GM18519 (cell line): ENCODE results near the gene PKNOX2.

Experiments used
- ATAC-seq: cut with Tn5 transposase; IDR thresholded peaks from one replicate; pipeline ENCODE4 v1.9.1; 2021; ENCODE audit warnings: mild to moderate bottlenecking, moderate library complexity; ENCODE audit not compliant: unreplicated experiment, low FRiP score

PKNOX2 gene

DNA sequence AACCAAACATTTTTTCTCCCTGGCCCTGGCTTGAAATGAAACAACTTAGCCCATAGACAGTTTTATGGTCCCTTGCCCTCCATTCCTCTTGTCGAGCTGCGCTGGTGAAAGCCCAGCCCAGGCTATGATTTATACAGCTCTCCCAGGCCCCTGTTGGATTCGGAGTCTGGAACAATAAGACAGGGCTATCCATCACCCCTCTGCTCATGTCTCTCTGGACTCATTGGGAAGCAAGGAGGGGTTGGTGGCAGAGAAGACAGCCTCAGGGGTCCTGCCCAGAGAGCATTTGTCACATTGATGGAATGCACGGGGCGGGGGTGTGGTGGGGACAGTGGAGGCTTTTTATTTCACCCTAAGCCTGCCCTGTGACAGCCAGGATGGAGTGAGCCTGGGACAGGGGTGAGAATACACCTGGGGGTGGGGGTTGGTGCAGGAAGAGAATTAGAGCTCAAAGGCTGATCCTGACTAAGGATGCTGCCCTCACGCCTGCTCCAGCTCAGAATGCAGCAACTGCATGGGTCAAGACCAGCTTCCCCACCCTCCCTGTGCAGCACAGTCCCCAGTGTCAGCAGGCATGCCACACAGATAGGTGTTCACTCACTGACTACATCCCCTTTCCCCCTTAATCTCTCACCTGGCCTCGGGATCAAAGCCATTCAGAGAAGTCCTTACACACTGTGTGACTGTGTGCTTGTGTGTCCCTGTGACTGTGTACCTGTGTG, 10.0 kb upstream of the PKNOX2 start:
- ATAC-seq, result no peak

DNA sequence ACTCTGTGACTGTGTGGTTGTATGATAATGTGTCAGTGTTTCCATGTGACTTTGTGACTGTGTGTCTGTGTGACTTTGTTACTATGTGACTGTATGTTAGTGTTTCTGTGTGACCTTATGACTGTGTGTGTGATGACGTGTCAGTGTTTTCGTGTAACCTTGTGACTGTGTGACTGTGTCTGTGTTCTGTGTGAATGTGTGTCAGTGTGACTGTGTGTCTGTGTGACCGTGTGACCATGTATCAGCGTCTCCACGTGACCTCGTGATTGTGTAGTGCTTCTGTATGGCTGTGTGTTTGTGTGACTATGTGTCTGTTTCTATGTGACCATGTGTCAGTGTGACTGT, 9.5 kb upstream of the PKNOX2 start:
- ATAC-seq, result no peak

DNA sequence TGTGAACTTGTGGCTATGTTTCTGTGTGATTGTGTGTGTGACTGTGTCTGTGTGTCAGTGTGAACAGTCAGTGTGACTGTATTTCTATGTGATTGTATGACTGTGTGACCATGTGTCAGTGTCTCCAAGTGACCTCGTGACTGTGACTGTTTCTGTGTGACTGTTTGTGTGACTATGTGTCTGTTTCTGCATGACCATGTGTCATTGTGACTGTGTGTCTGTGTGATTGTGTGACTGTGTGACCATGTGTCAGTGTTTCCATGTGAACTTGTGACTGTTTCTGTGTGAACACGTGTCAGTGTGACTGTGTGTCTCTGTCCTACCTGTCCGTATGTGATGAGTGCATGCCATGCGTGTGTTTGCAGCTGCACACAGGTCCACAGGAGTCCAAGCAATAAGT, 8.8 kb upstream of the PKNOX2 start:
- ATAC-seq, result no peak

DNA sequence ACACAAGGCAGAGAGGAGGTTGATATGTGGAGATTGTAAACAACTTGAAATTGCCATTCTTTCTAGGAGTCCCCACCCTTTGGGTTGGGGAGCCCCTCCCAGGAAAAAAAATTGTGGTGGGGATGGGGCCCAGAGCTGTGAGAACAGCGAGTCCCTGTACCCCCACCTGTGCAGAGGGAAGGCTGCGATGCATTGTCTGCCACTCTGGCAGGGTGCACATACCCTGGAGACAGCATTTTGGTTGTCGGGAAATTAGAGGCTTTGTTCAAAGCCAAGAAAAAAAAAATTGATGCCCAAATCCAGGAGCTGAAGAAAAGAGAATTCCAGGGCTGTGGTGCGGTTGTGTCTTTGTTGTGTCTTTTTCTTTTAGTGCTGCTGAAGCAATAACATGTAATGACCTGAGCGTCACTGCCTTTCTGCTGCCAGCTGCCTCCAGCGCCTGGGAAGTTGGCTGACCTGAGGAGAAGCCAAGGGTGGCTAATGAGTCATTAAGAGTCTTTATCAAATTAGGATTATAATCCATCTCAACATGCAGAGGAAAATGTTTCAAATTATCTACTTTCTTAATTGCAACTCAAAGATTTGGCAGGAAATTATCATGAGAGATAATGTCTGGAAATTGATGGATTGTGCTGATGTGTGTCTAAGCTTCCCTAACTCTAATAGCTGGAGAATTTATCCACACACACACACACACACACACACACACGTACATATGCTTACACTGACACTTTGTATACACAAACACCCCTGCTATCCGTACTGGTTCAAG, 8.0 kb upstream of the PKNOX2 start:
- ATAC-seq, result no peak

DNA sequence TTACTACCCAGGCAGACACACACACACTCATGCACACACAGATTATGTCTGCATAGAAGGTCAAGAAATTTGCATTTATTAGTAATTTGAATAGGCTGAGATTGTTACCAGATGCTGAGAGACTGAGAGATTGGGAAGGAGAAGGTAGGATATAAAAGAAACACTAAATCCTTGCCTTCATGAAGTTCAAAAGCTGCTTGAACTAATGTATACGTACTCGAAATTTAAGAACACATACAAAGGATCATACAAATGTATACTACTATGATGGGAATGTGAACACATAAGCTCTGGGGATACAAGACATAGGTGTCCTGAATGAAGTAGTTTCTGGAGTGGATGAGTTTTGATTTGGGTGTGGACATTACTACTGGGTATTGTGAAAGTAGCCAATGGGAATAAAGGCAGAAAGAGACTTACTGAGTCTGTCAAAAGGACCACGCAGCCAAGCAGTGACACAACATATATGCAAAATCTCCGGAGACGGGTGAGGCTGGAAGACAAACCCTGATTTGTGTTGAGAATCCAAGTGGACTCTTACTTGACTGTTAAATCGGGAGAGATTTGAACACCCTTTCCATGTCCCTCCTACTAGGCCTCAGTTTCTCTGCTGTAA, 7.3 kb upstream of the PKNOX2 start:
- ATAC-seq, result no peak

DNA sequence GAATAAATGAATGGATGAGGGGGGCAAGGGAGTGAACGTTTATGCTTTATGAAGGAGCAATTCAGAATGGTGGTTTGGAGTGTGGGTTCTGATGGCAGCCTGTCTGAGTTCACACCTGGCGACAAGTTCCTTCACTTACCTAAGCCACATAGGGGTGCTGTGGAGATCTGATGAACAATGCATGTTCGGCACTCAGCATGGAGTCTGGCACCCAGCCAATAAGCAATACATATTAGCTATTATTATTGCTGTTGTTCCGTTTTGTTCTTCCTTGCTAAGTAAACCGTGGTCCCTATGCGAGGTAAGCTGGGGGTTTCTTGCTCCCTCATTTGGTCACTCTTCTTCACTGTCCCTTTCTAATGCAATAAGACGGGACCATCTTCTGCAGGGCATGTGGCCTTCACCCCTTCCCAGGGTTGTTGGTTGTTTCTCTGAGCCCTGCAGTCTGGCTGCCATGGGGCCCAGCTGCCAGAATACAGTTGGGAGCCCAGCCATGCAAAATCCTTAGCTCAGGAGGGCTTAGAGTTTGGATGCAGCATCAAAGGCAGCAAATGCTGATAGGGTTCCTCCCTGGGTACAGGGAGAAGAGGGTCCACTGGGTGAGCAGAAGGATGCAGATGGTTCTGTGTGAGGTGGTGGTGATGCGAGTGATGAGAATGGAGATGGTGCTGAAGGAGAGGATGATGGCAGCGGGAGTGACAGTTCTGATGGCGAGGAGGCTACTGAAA, 6.4 kb upstream of the PKNOX2 start:
- no peak for ATAC-seq

DNA sequence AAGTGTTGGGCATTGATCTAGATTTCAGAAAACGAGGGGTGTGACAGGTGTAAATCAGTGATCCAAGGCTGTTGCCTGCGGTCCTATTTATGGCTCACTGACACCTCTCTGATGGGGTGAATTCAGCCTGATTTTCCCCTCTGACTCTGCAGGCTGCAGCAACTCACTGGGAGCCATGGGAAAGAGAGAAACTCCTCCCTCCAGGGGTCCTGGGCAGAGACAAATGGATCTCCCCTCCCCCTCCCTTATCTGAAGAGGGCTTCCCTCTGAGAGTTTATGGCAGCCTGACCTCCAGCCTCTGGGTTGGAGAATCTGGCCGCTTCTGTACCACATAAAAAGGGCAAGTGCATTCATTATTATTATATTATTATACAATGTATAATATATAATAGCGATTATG, 1.8 kb upstream of the PKNOX2 start:
- no peak for ATAC-seq

DNA sequence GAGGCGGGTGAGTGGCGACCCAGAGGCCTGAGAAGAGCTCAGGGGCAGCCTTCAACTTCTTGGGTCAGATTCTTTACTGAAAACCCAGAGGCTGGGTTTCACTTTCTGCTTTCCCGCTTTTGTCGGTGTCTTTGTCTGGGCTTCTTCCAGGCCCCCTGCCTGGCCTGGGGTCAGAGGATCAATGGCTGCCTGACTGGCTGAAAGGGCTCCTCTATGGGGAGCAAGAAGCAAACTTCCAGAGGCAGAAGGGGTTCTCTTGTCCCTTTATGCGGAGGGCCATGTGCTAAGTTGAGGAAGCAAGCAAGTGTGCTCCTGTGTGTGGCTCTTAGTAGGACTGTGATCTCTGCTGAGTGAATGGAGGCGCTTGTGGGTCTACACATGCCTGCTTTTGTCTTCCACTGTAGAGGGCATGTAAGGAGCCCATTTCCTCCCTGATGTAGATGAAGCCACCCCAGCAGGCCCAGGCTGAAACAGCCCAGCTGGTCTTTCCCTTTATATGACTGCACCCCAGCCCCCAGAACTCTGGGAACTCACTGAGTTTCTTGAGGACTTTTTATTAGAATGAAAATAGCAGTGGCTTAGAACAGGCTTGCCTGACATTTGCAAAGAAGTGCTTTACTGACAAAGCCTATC, 1.0 kb upstream of the PKNOX2 start:
- no peak for ATAC-seq

DNA sequence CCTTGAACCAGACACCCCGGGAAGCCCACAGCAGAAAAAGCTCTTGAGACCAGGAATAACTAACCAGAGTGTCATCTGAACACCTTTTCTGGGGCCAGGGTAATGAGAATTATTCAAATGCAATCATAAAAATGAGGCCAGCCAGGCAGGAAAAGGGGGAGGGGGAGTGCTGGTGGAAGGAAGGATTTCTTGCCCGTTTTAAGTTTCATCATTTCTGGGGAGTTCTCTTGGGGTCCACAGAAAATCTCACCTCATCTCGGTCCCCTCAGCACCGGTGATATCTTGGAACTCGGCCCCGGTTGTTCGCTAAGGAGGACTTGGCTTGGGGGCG, 495 bp upstream of the PKNOX2 start:
- no peak for ATAC-seq

DNA sequence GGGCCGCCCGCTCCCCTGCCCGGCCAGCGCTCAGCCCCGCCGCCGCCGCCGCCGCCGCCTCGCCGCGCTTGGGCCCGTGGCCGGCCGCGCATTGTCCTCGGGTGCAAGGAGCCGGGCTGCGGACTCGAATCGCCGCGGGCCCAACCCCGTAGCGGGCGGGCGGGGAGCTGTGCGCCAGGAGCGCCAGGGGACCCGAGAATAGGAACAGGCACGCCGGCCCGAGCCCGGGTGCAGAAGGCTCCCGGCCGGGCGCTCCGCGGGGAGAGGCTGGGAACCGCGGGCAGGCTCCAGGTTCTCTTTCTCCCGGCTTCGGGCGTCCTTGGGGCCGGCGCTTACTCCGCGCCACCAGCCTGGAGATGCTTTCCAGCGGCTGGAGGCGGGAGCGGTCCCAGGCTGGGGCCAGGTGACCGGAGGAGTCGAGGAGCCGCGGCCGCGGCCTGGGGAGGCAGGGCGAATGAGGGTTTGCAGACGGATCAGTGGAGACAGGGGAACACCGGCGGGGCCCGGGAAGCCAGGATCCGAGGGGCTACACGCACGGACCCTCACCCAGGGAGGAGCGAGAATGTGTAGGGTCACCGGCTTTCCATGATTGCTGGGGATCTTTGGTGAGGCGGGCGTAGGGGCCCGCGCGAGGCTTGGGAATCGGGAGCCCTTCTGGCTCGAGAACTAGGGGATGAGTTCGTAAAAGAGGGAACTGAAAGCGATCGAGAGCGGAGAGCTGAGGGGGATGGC, 726 bp downstream of the PKNOX2 start:
- ATAC-seq, result no peak

DNA sequence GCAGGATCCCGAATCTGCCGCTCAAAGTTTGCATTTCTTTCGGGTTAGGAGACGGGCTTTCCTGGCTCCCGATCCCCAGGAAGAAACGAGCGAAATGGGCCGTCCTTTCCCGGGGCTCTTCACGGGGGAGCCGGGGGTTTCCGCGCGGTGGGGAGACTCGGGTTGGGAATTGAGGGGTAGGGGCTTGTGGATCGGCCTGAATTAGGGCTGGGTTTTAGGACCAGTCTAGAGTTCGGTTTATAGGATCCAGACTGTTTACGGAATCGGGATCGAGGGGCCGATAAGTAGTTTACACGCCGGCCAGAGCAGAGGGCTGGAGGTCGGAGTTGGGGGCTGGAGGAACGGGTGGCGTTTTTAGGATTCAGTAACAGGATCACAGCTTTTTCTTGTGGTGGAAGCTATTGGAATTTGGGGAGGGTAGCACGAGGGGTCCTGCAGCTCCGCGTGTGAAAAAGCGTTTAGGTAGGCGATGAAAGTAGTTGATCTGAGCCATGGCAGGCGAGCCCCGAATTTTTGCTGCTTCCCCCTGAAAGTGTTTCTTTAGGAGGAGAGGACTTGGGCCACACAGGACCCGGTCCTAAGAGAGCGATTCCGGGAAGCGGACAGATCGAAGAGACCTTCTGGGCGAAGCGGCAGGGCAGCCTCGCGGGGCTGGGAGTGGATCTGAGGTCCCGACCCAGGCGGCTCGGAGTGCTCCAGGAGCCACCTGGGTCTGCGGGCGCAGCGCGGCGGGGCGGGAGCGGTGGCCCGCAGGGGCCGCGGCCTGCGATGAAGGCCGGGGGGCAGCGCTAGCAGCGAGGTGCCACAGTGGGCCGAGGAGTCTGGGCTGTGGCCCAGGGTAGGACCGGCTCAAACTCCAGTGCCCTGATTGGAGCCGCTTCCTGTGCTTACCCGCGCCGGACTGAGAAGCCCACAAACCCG, 1.6 kb downstream of the PKNOX2 start:
- ATAC-seq, result no peak

DNA sequence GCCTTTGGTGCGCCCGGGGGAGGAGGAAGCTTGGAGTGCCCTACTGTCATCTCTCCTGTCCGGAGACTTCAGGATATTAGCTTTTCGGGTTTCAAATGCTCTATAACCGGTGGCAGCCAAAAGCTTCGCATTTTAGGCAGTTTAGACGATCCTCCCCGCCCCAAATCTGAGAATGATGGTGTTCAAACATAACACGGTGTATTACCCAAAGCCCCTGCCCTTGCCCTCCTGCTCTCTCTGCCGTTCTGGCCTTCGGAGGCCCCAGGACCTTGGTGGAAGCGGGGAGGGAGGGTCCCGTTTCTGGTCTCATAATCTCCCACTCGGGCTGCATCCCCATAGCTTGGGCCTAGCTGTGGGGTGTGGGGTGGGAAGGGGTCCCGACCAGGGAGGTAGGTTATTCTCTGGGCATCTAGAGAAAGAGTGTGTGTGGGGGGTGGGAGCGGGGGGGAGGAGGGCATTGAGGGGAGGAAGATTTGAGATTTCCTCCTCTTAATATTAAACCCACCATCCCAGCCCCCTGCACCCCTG, 2.3 kb downstream of the PKNOX2 start:
- no peak for ATAC-seq

DNA sequence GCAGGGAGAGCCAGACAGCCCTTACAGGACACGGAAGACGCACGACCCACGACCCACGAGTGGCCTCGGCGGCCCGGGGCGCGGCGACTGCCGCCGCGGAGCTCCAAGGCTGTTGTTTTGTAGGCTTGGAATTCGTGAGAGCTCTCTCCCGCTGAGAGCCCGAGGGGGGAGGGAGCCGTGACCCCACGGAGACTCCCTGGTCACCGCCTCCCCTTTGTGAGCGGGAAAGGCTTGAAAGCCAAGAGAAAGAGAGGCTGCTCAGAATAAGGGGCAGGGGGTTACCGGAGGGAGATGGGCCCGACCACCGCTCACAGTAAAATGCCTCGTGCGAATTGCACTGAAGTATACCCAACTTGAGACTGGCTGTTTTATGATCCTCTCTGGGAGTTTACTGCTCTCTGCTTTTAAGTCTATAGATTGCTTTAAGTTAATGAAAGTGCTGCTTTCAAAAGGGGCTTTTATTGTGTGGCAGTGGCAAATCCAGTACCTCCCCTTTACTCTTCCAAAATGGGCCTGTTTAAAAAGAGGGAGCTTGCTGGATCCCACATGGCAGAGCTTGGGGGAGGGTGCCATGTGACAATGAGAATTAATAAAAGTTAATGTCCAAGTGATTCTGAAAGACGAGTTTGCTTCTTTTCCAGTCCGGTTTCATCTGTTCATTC, 2.9 kb downstream of the PKNOX2 start:
- ATAC-seq, result no peak

DNA sequence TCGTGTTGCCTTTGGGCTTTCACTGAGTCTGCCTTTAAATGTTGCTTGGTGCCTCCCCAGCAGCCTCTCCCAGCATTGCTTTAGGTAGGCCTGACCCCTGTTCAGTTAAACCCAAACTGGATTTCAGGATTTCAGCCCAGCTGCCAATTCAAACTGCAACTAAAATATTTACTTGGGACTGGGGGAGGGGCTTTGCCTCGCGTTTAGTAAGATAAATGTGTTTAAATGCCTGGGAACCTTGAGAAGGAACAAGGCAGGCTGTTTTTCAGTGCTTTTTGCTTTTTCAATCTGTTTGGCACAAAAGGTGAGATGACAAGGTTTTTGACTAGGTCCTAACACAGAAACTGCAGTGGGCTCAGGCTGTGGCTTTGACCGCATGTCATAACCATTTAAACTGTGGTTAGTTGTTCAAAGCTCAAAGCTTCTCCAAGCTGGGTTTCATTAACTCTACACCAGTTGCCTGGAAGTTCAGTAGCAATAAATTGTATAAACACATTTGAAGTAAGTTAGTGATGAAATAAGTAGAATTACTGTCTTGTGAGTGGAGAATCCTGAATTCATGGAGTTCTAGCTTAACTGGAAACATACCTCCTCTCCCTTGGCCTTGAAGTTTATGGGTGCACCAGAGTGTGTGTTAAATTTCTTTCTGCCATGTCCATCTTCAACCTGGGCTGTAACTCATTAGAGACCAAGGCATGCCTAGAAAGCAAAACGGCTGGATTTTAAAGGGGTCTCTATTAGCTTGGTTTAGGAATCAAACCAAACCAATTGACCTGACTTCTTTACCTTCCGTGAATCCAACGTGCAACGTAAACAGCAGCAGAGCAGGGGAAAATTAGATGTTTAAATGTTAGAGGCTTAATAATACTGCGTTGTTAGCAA, 3.6 kb downstream of the PKNOX2 start:
- ATAC-seq, result no peak

DNA sequence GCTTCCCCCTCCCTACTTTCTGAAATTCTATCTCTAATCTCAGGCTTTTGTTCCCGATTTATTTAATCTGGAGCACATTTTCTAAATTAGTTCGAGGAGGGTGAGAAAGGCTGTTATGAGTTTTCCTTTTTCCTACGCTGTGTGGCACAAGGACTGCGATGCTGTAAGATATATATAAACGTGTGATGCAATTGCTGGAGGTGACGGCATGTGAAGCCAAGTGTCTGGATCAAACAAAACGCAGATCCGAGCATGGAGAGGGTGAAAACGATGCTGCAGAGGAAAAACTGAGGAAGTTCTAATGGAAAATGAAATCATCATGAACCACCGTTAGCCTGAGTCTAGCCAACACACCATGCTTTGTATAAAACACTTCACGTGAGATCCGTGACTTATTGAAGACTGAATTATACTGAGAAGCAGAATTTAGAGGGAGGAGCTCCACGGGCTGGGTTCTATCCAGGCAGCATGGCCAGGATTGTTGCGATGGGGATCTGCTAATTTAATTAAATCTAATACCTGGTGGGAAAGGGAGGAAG, 4.4 kb downstream of the PKNOX2 start:
- ATAC-seq, result no peak

DNA sequence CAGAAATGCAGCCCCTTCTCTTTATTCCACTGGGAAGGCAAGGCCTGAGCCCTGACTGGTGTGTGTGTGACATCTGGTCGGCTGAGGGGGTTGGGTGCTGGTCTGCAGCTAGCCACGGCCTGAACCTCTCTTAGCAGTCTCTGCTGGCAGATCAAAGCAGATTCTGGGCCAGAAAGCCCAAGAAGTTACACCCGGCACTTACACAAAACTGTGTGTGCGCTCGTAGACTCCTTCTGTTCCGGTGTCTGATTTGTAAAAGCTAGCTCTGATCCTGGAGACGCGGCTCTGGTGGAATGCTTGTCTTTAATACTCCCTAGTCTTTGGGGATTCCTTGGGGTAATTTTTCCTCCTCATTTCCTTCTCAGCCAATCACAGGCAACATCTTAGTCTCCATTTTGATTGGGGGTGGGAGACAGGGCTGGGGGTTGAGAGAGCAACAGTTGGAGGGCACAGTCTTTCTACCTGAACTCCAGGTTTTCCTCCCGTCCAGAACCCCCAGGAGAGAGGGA, 5.5 kb downstream of the PKNOX2 start:
- ATAC-seq, result no peak

DNA sequence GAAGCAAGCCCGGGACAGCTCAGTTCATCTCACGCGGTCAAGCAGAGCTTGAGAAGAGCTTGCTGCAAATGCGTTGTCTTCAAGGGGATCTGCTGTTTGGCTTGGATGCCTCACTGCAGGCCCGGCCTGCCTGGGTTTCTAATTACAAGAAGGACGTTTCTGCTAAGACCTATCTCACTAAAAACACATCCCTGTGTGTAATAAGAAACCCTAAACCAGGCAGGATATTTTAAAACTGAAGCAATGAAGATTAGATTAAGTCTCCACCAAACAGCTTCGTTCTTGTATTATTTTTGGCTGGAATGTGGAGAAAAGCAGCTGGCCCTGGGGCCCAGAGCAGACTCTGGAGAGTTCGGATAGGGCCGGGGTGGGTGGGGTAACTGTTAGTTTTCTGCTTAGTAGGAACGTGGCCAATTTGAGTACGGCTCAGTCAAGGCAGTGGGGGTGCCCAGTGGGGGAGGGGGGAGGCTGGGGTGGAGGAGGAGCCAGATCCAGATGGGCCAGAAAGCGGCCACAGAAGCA, 6.0 kb downstream of the PKNOX2 start:
- ATAC-seq, result no peak
